ENCODE results near the gene PSMD14.

The PSMD14 gene

DNA sequence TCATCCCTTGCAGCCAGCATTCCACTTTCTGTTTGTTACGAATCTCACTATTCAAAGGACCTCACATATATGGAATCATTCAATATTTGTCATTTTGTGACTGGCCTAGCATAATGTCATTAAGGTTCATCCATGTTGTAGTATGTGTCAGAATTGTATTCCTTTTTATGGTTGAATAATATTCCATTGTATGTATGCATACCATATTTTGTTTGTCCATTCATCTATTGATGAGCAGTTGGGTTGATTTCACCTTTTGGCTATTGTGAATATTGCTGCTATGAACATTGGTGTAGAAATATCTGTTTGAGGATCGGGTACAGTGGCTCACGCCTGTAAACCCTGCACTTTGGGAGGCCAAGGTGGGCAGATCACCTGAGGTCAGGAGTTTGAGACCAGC lies 35.0 kb downstream of the PSMD14 start:
- H3K9ac ChIP-seq (ENCODE audit: insufficient read length, low read depth): no peak overlapping the region
- no peak for DNase-seq (ENCODE audit: low read depth, low spot score)
- H3K9me3 ChIP-seq (ENCODE audit: insufficient read depth, low read length): 0 out of 2 replicates have a peak, but pooled peaks cover 4% of the 10 kb centered on the region
- H3K4me1 ChIP-seq (ENCODE audit: insufficient read depth, insufficient read length): no peaks in the 10 kb centered on the region
- H3K27me3 ChIP-seq (ENCODE audit: insufficient read depth, insufficient read length): no peaks in the 10 kb centered on the region
- H3K4me3 ChIP-seq (ENCODE audit: insufficient read length, low read depth): no peak overlapping the region
- peaks cover 25% of the 10 kb centered on the region for H3K36me3 ChIP-seq (ENCODE audit: insufficient read depth, insufficient read length, low read length)
- TF ChIP-seq SUZ12 (IDR thresholded peaks at IDR 0.05; ENCODE audit: extremely low read depth, insufficient read depth, insufficient read length): no peak

DNA sequence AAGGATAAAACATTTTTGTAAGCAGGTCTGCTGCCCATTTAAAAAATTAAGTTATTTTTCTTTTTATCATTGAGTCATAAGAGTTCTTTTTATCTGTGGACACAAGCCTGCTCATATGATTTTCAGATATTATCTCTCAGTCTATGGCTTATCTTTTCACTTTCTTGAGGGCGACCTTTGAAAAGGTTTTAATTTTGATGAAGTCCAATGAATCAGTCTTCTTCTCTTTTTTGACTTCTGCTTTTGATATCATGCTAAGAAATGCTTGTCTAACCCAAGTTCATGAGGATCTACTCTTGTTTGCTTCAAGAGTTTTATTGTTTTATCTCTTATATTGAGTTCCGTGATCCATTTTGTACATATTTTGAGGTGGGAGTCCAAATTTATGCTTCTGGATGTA lies 36.5 kb downstream of the PSMD14 start:
- TF ChIP-seq YY1 (IDR thresholded peaks at IDR 0.05; ENCODE audit: insufficient read depth, insufficient read length) (no peak), SUZ12 (IDR thresholded peaks at IDR 0.05; ENCODE audit: extremely low read depth, insufficient read depth, insufficient read length) (no peak), ZNF274 (IDR thresholded peaks at IDR 0.05; ENCODE audit: low read depth, low read length) (no peak)

DNA sequence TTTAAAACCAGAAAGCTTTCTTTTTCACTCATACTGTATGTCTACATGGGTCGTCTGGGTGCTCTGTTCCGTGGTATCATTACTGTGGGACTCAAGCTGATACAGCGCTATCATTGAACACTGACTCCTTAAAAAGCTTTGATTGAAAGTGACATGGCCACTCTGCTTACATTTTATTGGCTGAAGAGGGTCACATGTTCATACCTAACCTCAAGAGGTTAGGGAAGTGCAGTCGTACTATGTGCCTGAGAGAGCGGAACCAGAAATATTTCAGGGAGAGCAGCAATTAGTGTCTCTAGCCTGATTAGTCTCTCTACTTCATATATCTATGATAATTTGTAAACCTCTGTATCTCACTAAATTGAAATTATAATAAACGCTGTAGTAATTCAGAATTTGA lies 43.5 kb downstream of the PSMD14 start:
- DNase-seq (ENCODE audit: low read depth, low spot score): no peak
- Histone ChIP-seq H3K9me3 (ENCODE audit: insufficient read depth, low read length) (no peaks in the 10 kb centered on the region), H3K36me3 (ENCODE audit: insufficient read depth, insufficient read length, low read length) (peaks cover 10% of the 10 kb centered on the region), H3K27me3 (ENCODE audit: insufficient read depth, insufficient read length) (no peaks in the 10 kb centered on the region), H3K4me3 (ENCODE audit: insufficient read length, low read depth) (no peak overlapping the region), H3K9ac (ENCODE audit: insufficient read length, low read depth) (no peak overlapping the region), H3K4me1 (ENCODE audit: insufficient read depth, insufficient read length) (no peaks in the 10 kb centered on the region)
- TF ChIP-seq ZNF274 (IDR thresholded peaks at IDR 0.05; ENCODE audit: low read depth, low read length) (no peak), YY1 (IDR thresholded peaks at IDR 0.05; ENCODE audit: insufficient read depth, insufficient read length) (no peak), SUZ12 (IDR thresholded peaks at IDR 0.05; ENCODE audit: extremely low read depth, insufficient read depth, insufficient read length) (no peak)

More for the DNA sequence above, 36.5 kb downstream of the PSMD14 start:
- no peaks in the 10 kb centered on the region for H3K27me3 ChIP-seq (ENCODE audit: insufficient read depth, insufficient read length)
- no peaks in the 10 kb centered on the region for H3K4me1 ChIP-seq (ENCODE audit: insufficient read depth, insufficient read length)
- no peak overlapping the region for H3K4me3 ChIP-seq (ENCODE audit: insufficient read length, low read depth)
- no peak for DNase-seq (ENCODE audit: low read depth, low spot score)
- 0 out of 2 replicates have a peak, but pooled peaks cover 4% of the 10 kb centered on the region for H3K9me3 ChIP-seq (ENCODE audit: insufficient read depth, low read length)
- no peak overlapping the region for H3K9ac ChIP-seq (ENCODE audit: insufficient read length, low read depth)
- H3K36me3 ChIP-seq (ENCODE audit: insufficient read depth, insufficient read length, low read length): peaks cover 27% of the 10 kb centered on the region

DNA sequence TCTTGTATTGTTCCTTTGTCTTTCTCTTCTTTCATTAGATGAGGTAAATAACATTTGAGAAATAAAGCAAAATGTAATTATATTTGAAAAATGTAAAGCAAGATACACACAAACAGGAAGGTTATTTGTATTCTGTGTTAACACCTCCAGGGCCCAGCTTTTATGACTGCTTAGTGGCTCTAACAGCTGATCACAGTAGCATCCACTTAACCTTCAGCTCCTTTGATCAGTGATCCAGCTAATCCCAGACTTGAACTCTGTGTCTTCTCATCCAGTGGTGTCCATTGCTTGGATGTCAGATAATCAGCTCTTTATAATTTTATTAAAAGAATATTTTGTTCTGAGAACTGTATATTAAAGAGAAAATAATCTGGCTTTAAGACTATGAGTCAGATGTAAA lies 44.5 kb downstream of the PSMD14 start:
- H3K36me3 ChIP-seq (ENCODE audit: insufficient read depth, insufficient read length, low read length): peaks cover 5% of the 10 kb centered on the region
- TF ChIP-seq ZNF274 (IDR thresholded peaks at IDR 0.05; ENCODE audit: low read depth, low read length) (no peak), YY1 (IDR thresholded peaks at IDR 0.05; ENCODE audit: insufficient read depth, insufficient read length) (no peak), SUZ12 (IDR thresholded peaks at IDR 0.05; ENCODE audit: extremely low read depth, insufficient read depth, insufficient read length) (no peak)
- no peaks in the 10 kb centered on the region for H3K4me1 ChIP-seq (ENCODE audit: insufficient read depth, insufficient read length)
- H3K9me3 ChIP-seq (ENCODE audit: insufficient read depth, low read length): no peaks in the 10 kb centered on the region
- no peak for DNase-seq (ENCODE audit: low read depth, low spot score)
- no peaks in the 10 kb centered on the region for H3K27me3 ChIP-seq (ENCODE audit: insufficient read depth, insufficient read length)
- no peak overlapping the region for H3K4me3 ChIP-seq (ENCODE audit: insufficient read length, low read depth)
- no peak overlapping the region for H3K9ac ChIP-seq (ENCODE audit: insufficient read length, low read depth)

DNA sequence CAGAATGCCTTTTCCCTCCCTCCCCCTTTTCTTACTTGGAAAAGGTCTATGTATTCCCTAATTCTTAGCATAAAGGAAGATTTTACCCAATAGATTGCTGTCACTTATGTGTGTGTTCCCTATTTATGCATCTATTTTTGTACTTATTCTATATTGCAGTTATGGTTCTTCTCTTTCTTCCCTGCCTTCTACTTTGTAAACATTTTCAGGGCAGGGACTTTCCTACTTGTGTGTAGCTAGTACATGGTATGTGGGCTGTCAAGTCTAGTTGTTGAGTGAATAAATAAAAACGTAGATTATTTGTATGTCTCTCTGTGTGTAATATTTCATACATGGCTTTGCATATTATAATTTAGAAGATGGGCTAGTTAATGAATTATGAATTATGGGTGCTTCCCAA lies 45.3 kb downstream of the PSMD14 start:
- Histone ChIP-seq H3K9me3 (ENCODE audit: insufficient read depth, low read length) (no peaks in the 10 kb centered on the region), H3K4me3 (ENCODE audit: insufficient read length, low read depth) (no peak overlapping the region), H3K9ac (ENCODE audit: insufficient read length, low read depth) (no peak overlapping the region), H3K4me1 (ENCODE audit: insufficient read depth, insufficient read length) (no peaks in the 10 kb centered on the region), H3K36me3 (ENCODE audit: insufficient read depth, insufficient read length, low read length) (peaks cover 4% of the 10 kb centered on the region), H3K27me3 (ENCODE audit: insufficient read depth, insufficient read length) (no peaks in the 10 kb centered on the region)
- DNase-seq (ENCODE audit: low read depth, low spot score): no peak
- no peak for TF ChIP-seq SUZ12 (IDR thresholded peaks at IDR 0.05; ENCODE audit: extremely low read depth, insufficient read depth, insufficient read length)
- no peak for TF ChIP-seq YY1 (IDR thresholded peaks at IDR 0.05; ENCODE audit: insufficient read depth, insufficient read length)
- no peak for TF ChIP-seq ZNF274 (IDR thresholded peaks at IDR 0.05; ENCODE audit: low read depth, low read length)

DNA sequence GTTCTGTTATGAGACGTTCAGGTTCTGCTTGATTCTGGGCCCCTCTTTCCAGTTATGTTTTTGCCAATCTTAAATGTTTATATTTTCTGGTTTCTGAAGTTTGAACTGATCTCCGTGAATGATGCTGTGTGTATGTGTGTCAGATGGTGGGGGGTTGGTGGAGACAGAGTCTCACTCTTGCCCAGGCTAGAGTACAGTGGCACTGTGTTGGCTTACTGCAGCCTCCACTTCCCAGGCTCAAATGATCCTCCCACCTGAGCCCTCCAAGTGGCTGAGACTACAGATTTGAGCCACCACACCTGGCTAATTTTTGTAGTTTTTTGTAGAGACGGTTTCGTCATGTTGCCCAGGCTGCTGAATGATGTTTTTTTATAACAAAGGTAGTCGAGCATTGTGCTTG lies 45.9 kb downstream of the PSMD14 start:
- no peaks in the 10 kb centered on the region for H3K36me3 ChIP-seq (ENCODE audit: insufficient read depth, insufficient read length, low read length)
- TF ChIP-seq SUZ12 (IDR thresholded peaks at IDR 0.05; ENCODE audit: extremely low read depth, insufficient read depth, insufficient read length) (no peak), YY1 (IDR thresholded peaks at IDR 0.05; ENCODE audit: insufficient read depth, insufficient read length) (no peak), ZNF274 (IDR thresholded peaks at IDR 0.05; ENCODE audit: low read depth, low read length) (no peak)
- H3K9me3 ChIP-seq (ENCODE audit: insufficient read depth, low read length): no peaks in the 10 kb centered on the region
- no peaks in the 10 kb centered on the region for H3K27me3 ChIP-seq (ENCODE audit: insufficient read depth, insufficient read length)
- no peak overlapping the region for H3K4me3 ChIP-seq (ENCODE audit: insufficient read length, low read depth)
- H3K4me1 ChIP-seq (ENCODE audit: insufficient read depth, insufficient read length): no peaks in the 10 kb centered on the region
- H3K9ac ChIP-seq (ENCODE audit: insufficient read length, low read depth): no peak overlapping the region
- no peak for DNase-seq (ENCODE audit: low read depth, low spot score)

DNA sequence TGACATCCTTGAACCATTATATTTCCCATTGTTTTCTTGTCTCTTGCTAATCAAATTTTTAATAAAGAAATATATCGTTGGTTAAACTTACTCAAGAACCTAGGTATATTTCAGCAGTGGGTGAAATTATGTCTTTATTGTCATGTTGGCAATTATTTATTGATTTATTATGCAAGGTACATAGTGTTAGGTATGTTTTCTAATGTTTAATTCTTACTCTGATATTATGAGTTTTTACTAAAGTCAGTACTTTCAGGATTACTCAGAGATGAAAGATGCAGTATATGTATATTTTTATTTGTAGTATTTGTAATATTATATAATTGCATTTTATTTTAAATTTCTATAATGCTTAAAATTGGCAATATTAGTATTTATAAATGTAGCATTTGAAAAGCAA lies 46.9 kb downstream of the PSMD14 start:
- DNase-seq (ENCODE audit: low read depth, low spot score): no peak
- TF ChIP-seq YY1 (IDR thresholded peaks at IDR 0.05; ENCODE audit: insufficient read depth, insufficient read length) (no peak), ZNF274 (IDR thresholded peaks at IDR 0.05; ENCODE audit: low read depth, low read length) (no peak)
- Histone ChIP-seq H3K9me3 (ENCODE audit: insufficient read depth, low read length) (no peaks in the 10 kb centered on the region), H3K27me3 (ENCODE audit: insufficient read depth, insufficient read length) (no peaks in the 10 kb centered on the region), H3K9ac (ENCODE audit: insufficient read length, low read depth) (no peak overlapping the region), H3K4me1 (ENCODE audit: insufficient read depth, insufficient read length) (no peaks in the 10 kb centered on the region), H3K36me3 (ENCODE audit: insufficient read depth, insufficient read length, low read length) (no peaks in the 10 kb centered on the region), H3K4me3 (ENCODE audit: insufficient read length, low read depth) (no peak overlapping the region)

DNA sequence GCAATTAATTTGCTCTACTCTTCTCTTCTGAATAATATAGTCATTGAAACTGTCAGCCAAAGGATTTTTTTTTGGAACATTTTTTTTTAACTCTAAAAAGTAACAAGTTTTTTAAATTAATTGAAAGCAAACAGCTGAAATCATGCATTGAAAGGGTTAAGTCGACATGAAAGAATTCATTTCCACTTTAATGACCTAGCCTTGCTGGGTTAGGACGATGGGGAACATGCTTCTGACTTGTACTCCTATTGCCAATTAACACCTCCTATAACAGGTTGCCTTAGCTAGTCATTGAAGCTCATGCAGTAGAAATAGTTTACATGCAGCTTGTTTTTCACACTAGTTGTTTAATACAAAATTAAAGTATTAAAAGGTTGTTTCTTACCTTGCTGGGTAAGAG lies 47.8 kb downstream of the PSMD14 start:
- Histone ChIP-seq H3K4me3 (ENCODE audit: insufficient read length, low read depth) (no peak overlapping the region), H3K9me3 (ENCODE audit: insufficient read depth, low read length) (peaks cover 4% of the 10 kb centered on the region), H3K4me1 (ENCODE audit: insufficient read depth, insufficient read length) (no peaks in the 10 kb centered on the region), H3K36me3 (ENCODE audit: insufficient read depth, insufficient read length, low read length) (no peaks in the 10 kb centered on the region), H3K27me3 (ENCODE audit: insufficient read depth, insufficient read length) (no peaks in the 10 kb centered on the region), H3K9ac (ENCODE audit: insufficient read length, low read depth) (no peak overlapping the region)
- no peak for TF ChIP-seq SUZ12 (IDR thresholded peaks at IDR 0.05; ENCODE audit: extremely low read depth, insufficient read depth, insufficient read length)
- no peak for TF ChIP-seq ZNF274 (IDR thresholded peaks at IDR 0.05; ENCODE audit: low read depth, low read length)
- no peak for TF ChIP-seq YY1 (IDR thresholded peaks at IDR 0.05; ENCODE audit: insufficient read depth, insufficient read length)
- DNase-seq (ENCODE audit: low read depth, low spot score): no peak

All from NT2/D1 (cell line).